ENCODE measurements around the gene NDUFS7.

NDUFS7 gene

DNA sequence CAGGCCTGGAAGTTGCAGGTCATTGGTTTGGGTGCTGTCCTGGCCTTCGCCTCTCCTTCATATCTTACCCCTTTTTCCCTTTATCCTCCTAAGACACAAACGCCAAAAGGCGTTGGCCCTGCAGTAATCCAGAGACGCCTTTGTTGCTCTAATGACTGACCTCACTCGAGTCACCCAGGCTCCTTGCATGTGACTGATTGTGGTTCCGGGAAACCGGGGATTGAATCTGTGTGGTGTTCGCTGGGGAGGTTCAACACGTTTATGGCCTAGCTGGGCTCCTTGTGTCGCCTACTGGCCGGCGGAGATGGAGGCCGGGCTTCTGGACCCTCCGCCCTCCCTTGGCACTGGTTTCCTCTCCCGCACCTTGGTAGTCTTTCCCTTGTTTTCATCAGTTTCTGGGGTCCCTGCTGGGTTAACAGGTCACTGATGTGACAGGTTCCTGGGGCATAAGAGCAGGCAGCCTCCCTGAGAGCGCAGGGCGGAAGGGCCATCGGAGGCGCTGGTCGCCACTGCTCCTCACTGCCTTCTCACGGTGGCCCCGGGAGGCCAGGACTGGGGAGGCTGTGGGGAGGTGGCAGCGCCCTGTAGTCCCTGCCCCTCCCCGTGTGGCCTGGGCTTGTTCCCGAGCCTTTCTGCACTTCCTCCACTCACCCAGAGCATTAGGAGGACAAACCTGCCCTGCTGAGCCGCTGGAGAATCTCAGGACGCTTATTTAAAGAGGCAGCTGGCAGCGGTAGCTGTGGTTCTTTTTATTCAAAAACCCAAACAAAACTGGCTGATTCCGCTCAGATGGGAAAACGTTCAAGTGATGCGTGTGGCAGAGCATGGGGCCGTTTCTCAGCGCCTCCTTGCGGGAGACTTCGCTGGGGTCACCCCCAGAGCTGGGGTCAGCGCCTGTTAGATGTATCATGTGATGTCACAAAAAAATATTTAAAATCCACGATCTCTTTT lies 18.1 kb upstream of the NDUFS7 start:
- no peak overlapping the region for H3K4me3 ChIP-seq (ENCODE audit: low read depth, low read length)
- TF ChIP-seq, protein P1, sequence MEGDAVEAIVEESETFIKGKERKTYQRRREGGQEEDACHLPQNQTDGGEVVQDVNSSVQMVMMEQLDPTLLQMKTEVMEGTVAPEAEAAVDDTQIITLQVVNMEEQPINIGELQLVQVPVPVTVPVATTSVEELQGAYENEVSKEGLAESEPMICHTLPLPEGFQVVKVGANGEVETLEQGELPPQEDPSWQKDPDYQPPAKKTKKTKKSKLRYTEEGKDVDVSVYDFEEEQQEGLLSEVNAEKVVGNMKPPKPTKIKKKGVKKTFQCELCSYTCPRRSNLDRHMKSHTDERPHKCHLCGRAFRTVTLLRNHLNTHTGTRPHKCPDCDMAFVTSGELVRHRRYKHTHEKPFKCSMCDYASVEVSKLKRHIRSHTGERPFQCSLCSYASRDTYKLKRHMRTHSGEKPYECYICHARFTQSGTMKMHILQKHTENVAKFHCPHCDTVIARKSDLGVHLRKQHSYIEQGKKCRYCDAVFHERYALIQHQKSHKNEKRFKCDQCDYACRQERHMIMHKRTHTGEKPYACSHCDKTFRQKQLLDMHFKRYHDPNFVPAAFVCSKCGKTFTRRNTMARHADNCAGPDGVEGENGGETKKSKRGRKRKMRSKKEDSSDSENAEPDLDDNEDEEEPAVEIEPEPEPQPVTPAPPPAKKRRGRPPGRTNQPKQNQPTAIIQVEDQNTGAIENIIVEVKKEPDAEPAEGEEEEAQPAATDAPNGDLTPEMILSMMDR (IDR thresholded peaks at IDR 0.05; ENCODE audit: low read depth, low read length): no peak

DNA sequence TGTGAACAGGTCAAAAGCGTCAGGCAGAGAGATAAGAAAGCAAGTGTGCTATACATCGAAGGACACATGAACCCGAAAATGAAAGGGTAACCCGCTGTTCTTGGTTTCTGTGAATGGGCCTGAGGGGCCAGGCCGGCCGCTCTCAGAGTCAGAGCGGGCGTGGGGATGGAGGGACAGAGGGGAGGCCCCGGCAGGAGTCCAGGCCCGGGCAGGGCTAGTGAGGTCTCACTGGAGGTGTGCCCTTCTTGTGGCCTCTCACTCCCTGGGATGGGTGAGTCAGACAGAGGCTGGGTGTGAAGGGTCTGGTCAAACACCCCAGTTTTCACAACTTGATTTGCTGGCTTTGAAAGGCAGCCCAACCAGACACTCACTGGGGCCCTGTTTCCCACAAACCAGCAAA lies 17.4 kb upstream of the NDUFS7 start:
- TF ChIP-seq, protein P1 (IDR thresholded peaks at IDR 0.05; ENCODE audit: low read depth, low read length): no peak
- no peak overlapping the region for H3K4me3 ChIP-seq (ENCODE audit: low read depth, low read length)

DNA sequence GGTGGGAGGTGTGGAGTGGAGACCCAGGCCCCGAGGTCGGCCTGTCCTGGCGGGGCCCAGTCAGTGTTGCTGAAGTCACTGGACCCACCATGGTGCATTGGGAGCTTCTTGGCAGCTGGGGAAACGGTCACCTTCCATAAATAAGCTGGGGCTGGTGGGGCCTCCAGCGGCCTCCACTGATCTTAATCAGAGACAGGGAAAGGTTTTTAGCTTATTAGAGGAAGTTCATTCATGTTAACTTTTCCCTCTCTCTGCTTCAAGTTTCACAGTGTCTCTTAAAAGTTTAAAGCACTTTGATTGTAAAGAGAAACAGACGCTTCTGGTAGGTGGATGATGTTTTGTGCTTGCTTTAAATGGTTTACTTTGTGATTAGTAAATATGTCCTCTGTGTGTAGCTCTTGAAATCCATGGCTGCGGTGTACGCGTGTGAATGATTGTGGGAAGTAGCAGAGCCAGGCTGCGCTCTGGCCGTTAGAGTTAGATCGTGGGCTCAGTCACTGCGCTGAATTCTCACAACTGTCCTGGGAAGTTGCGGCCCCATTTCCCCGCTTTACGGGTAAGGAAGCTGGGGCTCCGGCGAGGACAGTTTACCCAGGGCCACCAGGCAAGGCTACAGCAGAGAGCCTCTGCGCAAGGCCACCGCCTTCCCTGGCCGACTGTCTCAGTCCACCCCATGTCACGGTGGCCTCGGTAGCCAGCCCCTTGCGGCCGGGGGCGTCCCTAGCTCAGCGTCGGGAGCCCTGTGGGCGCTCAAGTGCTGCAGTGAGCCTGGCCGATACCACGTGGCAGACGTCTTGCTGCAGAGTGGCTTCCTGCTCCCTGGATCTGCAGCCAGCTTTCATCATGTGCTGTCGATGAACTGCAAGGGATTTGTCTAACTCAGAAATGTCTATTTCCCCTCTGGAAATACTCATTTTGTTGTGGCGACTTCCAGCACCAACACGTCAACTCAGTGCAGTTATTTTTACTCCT lies 16.5 kb upstream of the NDUFS7 start:
- no peak overlapping the region for H3K4me3 ChIP-seq (ENCODE audit: low read depth, low read length)
- TF ChIP-seq, protein P1 (IDR thresholded peaks at IDR 0.05; ENCODE audit: low read depth, low read length): no peak

DNA sequence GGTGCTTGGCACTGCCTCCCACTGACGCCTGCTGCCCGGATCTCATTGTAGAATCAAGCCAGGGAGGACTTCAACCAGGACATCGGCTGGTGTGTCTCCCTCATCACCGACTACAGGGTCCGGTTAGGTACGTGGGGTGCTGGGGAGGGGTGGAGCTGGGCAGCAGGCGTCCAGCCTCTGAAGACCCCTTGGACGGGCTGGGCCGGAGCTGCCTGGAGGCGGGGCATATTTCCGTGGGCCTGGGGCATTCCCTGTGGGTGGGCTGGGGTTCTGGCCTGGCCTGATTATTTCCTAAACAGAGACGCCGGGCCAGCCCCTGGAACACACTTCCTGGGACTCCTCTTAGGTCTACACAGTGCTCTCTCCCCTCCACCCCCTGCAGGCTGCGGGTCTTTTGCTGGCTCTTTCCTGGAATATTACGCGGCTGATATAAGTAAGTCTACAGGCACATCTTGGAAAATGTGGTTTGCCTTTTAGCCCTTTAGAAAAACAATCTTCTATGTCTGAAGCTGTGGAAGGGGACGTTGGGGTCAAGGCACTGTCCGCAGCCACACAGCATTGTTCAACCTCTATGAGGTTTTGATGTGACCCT lies 14.4 kb upstream of the NDUFS7 start:
- H3K4me3 ChIP-seq (ENCODE audit: low read depth, low read length): no peak overlapping the region
- TF ChIP-seq, protein P1 (IDR thresholded peaks at IDR 0.05; ENCODE audit: low read depth, low read length): no peak

DNA sequence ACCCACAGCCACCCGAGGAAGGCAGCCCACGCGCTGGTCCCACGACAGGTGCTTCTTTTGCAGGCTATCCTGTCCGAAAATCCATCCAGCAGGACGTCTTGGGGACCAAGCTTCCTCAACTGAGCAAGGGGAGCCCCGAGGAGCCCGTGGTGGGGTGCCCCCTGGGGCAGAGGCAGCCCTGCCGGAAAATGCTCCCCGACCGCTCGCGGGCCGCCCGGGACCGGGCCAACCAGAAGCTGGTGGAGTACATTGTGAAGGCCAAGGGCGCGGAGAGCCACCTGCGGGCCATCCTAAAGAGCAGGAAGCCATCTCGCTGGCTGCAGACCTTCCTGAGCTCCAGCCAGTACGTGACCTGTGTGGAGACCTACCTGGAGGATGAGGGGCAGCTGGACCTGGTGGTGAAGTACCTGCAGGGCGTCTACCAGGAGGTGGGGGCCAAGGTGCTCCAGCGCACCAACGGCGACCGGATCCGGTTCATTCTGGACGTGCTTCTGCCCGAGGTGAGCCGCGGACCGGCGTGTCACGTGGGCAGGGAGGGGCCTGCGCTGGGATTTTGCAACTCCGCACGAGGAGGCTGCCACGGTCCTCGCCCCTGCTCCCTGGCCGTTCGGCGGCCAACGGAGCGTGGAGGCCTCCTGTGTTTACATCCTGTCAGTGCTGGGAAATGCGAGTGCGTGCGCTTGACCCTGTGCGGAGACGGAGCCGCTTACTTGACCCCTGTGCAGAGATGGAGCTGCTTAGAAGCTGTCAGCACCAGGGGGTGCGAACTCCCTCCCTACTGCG lies 12.9 kb upstream of the NDUFS7 start:
- no peak overlapping the region for H3K4me3 ChIP-seq (ENCODE audit: low read depth, low read length)
- TF ChIP-seq, protein P1 (IDR thresholded peaks at IDR 0.05; ENCODE audit: low read depth, low read length): no peak

DNA sequence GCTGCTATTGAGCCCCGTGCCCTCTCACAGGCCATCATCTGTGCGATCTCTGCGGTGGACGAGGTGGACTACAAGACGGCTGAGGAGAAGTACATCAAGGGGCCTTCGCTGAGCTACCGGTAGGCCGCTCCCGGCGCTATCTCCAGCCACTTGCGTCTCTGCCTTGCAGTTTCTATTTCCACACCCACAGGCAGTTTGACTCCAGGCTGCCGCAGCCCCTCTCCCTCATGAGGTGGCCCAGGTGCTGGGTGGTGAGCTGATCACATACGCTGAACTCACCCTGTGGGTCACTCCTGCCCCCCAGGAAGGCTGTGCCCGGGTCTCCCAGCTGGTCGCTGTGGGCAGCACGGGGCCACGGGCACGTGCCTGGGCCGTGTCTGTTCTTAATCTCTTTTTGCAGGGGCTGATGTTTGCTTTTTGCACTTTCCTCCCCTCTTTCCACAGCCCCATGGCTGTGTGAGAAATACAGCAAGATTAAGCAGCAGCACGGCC lies 10.6 kb upstream of the NDUFS7 start:
- TF ChIP-seq, protein P1 (IDR thresholded peaks at IDR 0.05; ENCODE audit: low read depth, low read length): no peak
- H3K4me3 ChIP-seq (ENCODE audit: low read depth, low read length): no peak overlapping the region
